HG03457 (cell line): Measurements from ENCODE around the gene CACNA2D1.
"Not testable (repeated sequence)": the region's sequence is repeated elsewhere in the genome, so short reads cannot be mapped to it uniquely, and the experiment has no call there.

Experiments
- ATAC-seq: cut with Tn5 transposase; IDR thresholded peaks from one replicate; pipeline ENCODE4 v1.9.1; 2021; ENCODE audit warnings: moderate number of reproducible peaks; ENCODE audit not compliant: unreplicated experiment

CACNA2D1 gene

DNA sequence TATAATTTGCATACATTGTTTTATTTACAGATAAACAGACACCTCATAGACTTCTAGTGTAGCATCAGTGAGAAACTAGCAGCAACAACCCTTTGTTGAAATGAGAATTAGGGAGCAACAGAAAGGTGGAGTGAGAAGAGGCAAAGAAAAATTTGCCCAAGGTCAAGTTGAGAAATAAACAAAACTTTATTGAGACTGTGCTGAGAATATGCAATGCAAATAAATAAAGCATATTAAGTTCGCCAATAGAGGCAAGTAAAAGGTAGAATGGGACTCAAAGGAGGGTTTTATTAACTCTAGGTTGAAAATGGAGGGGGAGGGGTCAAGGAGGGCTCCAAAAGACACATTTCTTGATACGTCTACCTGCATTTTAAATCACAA is 49.7 kb downstream of the CACNA2D1 start:
- ATAC-seq: no peak

DNA sequence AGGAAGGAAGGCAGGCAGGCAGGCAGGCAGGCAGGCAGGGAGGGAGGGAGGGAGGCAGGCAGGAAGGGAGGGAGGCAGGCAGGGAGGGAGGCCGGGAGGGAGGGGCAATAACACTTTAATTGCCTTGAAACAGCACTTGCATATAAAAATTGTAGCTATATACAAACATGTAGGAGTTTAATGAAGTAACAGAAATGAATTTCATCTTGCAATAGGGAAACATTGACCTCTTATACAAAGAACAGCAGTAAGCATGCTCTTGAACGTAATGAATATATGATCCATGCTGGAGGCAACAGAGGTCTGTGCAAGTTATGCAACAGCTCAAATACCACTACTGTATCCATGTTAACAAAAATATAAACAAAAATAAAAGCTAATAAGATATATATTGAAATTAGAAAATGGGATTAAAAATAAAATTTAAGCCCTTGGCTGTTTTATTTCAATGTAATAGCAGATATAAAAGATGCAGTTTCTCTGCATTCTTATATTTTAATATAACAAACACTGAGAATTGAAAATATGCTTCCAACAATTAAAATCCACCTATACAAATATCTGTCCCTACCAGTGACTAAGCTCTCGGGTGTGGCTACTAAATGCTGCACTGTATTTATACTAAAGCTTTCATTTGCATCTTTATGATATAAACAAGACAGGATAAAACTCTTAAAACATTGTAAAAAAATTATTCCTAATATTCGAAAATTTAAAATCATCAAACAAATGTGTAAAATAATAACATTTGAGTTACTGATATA is 50.3 kb downstream of the CACNA2D1 start:
- ATAC-seq: no peak

DNA sequence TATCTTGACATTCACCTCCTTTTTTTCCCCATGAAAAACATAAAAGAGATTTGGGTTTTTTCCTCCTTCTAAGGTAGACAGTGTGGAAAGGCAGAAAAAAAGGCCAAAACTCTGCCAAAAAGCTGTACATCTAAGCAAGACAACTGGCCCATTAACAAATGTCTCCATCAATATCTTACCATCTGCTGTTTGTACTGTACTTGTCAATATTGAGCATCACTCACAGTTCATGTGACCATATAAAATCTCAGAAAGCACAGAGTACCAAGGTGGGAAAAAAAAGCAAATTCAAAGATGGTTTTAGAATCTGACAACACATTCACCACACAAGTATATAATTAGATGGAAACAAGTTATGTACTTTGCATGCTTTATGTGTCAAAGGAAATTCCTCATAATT is 52.6 kb downstream of the CACNA2D1 start:
- no peak for ATAC-seq

DNA sequence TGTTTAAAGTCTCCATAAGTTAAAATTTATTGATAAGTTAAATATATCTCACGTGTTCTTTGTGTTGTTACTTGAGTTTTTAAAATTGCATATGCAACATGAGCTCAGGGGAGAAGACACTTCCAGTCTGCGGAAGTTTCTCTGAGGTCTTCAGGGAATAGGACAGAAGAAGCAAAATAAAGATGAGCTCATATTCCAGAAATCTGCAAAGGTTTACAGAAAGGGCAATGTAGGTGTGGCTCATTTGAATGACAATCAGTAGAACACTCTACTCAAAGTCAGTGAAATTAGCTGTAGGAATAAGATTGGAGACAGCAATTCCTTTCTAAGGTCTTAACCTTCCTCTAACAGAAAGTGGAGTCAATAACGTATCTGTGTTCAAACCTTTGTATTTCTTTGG is 53.7 kb downstream of the CACNA2D1 start:
- no peak for ATAC-seq

DNA sequence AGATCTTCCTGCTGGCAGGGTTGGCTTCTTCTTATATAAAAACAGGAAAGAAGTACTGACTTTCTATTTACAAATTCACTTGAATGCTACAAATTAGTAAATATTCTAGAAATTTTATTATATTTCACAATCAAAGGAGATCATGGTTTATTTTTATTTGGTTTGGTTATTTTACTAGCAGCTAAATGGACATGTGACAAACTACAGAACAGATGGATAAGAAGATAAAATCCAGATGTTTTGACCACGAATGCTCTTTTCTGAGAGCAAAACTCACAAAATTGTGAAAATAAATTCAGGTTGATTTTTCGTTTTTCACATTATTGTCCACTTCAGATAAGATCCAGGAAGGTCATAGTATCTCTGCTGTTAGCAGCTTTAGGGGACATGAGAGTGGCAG is 55.4 kb downstream of the CACNA2D1 start:
- no peak for ATAC-seq

DNA sequence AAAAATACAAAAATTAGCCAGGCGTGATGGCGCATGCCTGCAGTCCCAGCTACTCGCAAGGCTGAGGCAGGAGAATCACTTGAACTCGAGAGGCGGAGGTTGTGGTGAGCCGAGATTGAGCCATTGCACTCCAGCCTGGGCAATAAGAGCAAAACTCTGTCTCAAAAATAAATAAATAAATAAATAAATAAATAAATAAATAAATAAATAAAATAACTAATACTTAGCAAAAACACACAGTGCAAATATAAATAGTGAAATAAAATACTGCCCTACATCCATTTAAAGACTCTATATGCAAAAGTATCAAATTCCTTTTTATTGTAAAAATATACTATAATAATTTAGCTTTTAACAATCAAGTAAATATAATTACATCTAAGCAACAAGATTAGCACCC is 57.0 kb downstream of the CACNA2D1 start:
- ATAC-seq: not testable (repeated sequence)

DNA sequence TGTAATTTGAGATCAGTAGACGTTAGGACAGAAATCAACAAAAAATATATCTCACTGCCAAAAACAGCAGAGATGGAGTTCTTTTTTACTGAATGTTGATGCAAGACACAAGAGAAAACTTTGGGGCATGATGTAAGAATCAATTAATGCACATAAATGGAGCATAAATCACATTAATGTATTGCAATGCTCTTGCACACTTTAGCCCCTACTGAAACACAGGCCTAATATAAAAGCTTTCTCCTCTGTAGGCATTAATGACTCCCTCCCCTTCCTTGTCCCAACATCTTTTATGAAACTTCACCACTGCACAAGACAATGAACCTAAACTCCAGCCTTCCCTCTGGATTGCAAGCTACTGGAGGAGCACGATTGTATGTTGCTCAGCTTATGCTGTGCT is 58.8 kb downstream of the CACNA2D1 start:
- ATAC-seq: no peak

DNA sequence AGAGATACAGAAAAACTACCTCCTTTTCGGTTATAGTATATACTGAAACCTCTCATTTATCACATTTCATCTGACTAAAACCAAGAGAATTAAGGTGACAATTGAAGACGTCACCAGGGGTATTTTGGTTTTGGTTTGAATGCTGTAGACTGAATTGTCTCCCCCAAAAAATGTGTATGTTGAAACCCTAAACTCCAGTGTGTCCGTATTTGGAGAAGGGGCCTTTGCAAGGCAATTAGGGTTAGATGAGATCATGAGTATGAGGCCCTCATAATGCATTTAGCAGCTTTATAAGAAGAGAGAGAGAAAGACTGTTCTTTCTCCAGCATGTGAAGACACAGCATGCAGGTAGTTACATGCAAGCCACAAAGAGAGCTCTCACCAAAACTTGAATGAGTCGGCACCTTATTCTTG is 59.5 kb downstream of the CACNA2D1 start:
- ATAC-seq: no peak

DNA sequence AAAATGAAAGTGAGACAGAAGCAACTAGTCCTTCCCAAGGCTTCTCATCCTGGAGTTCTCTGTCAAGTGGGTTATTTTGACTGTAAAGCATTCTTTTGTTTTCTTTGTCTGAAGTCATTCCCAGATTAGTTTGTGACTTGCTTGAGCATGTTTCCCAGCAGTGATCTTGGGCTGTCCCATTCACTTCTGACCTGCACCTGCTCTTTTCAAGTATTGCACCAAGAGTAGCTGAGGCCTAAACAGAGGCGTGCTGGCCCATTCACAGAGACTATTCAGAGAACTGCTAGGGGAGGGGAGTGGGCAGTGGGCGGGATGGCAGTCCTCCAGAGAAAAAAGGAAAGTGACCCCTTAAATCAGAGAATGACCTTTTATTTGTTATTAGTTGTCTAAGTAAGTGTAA is 61.3 kb downstream of the CACNA2D1 start:
- ATAC-seq: no peak

DNA sequence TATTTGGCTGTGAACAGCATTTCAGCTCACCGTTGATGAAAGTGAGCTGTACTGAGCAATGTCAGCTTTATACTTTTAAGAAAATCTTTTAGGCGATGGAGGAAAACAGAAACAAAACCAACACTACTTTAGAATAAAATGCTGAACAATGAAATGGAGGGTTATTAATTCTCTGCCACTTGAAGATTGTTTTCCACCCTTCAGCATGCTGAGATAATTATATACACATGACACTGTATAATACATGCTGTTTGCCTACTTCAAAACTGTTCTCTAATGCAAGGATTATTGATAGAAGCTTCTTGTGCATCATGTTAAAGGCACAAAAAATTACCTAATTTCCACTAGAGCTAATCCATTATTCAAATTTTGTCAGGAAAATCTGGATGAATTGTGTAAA is 66.8 kb downstream of the CACNA2D1 start:
- no peak for ATAC-seq

DNA sequence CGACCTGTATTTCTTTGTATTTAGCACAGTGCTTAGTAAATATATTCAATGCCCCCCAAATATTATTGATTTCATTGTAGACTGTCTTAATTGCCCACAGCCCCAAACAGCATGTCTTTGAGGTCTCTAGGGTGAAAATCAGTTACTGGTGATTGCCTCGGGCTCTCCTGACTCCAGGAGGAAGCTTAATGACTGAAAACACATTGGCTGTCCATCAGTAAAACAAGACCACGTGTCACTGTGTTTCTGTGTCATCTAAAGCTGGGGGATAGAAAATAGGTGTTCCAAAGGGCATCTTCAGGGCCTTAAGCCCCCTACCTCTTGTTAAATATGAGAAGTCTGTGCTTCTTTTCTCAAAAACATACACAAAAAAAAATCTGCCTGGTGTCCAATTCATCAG is 67.9 kb downstream of the CACNA2D1 start:
- ATAC-seq: no peak

DNA sequence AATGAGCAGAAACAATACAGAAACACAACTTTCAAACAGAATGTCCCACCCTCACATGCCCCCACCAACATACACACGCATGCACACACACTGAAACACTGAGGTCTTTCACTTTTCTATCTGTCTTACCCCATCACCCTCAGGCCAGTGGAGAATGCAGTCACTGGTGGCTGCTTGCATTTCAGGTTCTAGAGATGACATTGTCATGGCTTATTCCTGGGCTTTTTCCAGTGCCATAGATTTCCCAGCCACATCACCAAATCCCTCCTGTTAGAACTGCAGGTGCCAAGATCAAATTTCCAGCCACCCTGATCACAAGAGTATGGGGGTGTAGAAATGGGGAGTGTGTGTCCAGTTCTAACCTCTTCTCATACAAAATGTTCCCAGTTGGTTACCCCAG is 68.4 kb downstream of the CACNA2D1 start:
- ATAC-seq: no peak

DNA sequence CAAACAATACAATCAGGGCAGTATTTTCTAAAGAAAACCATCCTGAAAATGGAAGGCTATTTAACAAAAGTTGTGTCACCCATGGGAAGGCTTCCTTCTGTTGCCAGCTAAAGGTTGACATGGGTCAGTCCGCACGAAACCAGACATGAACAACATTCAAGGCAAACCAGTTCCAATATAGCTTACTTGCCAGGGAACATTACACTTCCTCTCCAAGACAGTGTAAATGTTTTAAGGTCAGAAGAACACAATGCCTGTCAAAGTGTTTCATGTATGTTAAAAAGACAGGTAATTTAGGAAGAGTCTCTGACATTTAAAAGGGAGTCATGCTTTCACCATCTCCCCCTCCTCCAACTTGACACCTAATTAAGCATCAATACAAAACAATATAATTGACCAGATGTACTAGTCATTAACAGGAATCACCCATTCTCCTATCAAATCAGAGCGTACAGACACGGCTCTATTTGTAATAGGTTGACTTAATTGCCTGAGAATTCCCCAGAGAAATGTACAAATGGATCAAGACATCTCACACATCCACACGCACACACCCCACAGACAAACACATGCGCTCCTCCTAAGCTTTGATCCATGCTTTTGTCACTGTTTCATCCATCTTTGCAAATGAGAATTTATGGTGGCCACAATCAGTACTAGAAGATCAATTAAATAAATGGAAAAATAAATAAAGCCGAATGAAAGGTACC is 69.5 kb downstream of the CACNA2D1 start:
- ATAC-seq: no peak

DNA sequence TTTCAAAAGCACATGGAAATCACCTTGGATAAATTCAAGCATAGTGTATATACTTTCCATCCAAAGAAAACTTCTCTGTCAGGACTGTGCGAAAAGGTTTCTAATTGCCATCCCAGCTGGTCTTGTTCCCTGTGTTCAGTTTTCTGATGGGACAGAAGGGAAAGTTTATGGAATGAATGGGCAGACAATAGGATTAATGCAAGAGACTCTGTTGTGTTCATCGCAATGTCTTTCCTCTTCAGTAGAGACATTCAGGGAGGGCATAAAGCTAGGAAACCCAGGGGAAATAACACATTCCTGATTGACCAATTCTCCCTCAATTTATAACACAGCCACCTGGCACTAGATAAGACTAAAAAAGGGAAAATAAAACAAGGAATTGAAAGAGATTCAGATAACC is 78.9 kb downstream of the CACNA2D1 start:
- no peak for ATAC-seq

DNA sequence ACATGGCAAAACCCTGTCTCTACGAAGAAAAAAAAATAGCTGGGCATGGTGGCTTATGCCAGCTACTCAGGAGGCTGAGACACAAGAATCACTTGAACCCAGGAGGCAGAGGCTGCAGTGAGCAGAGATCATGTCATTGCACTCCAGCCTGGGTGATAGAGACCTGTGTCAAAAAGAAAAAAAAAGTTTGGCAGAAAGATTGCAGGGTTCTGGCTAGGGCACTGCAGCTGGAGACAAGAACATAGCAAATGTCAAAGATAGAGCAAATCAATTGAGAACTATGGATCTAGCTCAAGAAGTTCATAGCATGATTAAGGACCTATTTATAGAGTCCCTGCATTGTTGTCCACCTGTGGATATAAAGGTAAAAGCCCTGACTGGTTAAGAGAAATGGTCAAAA is 79.5 kb downstream of the CACNA2D1 start:
- no peak for ATAC-seq

DNA sequence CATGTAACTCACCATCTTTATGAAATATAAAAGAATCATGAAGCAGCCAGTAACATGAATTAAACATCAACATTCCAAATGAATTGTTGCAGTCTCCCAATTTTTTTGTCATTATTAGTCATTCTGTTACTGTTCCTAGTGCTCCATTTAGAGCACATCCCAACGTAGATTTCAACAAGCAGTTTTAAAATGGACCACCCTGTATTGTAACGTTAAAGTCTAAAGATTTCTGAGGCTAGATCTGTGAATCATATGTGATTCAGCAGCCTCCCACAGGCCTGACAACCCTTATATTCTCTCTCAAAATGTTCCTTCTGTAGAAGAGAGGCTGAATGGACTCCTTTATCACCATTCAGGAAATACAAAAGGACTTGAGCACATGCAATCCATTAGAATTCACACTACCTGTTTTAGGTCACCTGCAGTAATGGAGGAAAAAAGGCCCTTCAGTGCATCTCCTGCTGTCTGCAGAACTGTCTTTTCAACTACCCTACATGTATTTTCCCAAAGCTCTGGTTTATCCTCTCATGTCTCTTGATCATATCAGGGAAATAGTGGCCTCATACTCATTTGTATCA is 81.4 kb downstream of the CACNA2D1 start:
- ATAC-seq: no peak

DNA sequence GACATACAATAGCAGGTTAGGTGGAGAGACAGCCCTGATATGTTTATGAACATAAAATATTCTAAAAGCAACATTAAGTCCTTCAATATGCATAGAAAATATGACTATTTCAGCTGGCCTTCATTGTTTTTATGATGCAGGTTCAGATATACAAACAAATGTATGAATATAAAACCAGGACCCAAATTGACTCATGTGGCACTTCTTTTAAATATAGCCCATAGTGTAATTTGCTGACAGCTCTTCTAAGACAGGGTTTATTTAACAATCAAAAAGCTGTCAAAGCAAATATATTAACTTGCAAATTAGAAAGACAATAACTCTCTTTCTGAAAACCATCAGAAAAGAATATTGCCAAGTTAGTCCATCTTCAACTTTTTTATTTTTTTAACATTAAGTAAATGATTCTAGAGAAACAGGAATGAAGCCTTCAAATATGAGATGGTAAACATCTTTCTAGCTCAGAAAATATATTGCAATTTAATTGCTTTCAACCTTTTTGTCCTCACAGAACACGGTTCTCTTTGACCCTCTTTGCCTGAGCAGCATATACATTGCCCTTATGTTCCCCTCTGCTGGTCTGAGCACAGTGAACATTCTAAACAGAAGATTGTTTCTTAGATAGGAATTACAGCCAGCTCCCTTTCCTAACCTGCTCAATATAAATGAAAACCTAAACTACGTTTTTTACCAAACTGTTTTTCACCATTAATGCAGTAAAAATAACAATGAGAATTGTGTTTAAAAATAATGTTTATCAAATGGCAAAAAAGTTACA is 82.8 kb downstream of the CACNA2D1 start:
- no peak for ATAC-seq

DNA sequence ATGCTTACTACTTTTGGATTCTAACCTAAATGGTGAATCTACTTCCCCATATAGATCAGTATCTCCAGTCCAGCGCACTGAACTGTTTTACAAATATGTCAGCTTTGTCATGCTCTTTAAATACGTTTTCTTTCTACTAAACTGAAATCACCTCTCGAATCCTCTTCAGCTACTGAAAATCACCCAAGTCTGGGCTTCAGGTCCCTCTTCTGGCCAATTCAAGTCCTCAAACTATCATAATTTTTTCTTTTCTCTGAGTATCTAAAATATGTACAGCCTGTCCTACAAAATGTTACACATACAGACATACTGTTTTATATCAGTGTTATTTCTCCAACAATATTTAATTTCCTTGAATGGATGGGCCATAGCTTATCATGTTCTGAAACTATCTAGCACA is 84.2 kb downstream of the CACNA2D1 start:
- no peak for ATAC-seq

DNA sequence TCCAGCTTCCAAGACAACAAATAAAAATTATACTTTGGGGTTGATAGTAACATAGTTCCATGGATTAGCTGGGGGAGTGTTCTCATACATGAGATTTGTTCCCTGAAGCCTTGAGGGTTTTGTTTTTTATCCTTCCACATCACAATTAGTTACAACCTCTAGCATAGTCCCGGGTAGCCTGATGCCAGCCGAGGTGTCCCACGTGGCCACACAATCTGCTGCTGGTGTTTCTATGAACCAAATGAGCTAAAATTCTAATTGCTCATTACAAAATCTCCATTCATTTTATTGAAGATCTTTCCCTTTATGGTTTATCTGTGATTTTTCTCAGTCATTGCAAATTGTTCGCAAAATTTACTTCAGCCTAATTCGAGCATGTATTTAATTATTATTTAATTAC is 84.7 kb downstream of the CACNA2D1 start:
- ATAC-seq: no peak

DNA sequence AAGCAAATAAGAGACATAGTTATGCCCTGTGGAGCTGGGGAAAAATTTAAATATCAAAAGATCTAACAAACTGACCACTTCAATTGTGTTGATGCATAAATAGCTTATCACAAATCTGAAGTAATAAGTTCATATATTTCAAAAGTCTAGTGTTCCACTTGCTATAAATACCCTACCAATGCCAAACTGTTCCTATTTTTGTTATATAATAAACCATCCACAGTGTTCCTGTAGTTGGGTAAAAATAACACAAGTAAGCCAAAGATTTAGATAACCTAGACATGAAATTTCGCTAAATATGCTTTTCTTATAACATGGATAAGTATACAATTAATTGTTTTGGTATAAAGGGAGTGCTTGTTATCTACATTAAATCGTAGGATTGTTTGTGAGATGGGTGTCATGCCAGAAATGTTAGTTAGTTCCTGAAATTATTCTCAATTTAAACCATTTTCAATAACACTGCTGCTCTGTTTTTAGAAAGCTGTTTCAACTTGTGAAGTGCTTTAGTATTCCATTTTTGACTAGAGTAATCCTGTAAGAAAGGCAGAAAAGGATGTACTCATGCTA is 85.5 kb downstream of the CACNA2D1 start:
- no peak for ATAC-seq

DNA sequence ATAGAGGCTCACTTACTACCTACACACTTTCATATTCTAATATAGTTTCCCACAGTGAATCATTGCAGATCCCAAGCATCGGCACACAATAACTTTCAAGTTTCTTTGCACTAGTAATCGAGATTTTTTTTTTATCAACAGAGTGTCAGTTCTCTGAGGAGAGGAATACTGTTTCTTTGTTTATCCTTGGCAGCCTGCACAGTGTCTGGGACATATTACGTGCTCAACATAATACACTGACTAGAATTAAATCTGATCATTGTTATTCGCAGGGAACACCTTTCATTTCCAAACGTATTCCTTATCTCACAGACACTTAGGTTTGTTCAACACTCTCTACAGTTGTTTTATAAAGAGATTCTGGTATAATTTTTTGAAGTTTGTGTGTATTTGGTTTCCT is 95.3 kb downstream of the CACNA2D1 start:
- no peak for ATAC-seq
